ENCODE measurements around the gene PPM1E. TPM values are rescaled to one million over a fixed set of nuclear protein-coding genes. Genes with fewer than 3 reads are reported as not detected.
"Not testable (repeated sequence)": the region's sequence is repeated elsewhere in the genome, so short reads cannot be mapped to it uniquely, and the experiment has no call there.

PPM1E gene
- total RNA-seq, 4 donors from 2014 or later = under 0.01 to 0.42 TPM; not detected in 2

DNA sequence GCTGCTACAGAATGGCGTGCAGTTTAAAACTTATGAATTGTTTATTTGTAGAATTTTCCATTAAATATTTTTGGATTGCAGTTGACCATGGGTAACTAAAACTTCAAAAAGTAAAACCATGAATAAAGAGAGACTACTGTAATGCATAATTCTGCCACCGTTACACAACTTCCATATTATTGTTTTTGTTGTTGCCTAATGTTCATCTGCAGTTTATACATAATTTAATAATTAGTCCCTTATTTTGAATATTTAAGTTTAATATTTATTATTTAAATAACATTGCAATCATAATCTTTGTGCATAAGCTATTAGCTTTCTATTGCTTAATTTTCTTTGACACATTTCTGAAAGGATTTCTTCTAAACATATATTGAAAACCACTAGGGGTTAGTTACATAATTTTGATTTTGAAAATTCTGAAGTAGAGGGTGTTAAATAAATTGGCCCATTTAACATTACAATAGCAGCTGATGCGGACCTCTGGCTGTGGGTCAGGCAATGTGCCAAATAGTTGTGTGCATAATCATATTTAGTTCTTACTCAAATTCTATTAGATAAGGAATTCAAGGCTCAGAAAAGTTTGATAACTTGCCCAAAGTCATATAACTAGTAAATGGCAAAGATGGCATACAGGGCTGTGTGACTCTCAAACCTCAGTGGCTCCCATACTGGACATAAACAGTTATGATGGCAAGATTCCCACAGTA is 31.1 kb downstream of the PPM1E start:
- Histone ChIP-seq H3K27ac (no peak overlapping the region), H3K4me1 (peaks cover 0 to 6% (median 0%) of the 10 kb centered on the region in 4 donors), H3K9me3 (no peaks in the 10 kb centered on the region), H3K36me3 (no peaks in the 10 kb centered on the region), H3K4me3 (no peak overlapping the region), H3K27me3 (no peaks in the 10 kb centered on the region)
- WGBS, 2 donors = 18 to 27% methylated on average over 3 of the region's 3 CpGs
- DNase-seq (ENCODE audit: low spot score in 2 of 2) = no peak
- TF ChIP-seq EP300 (IDR thresholded peaks at IDR 0.05) (no peak), POLR2A (IDR thresholded peaks at IDR 0.05) (no peak)
- TF ChIP-seq, protein P1, sequence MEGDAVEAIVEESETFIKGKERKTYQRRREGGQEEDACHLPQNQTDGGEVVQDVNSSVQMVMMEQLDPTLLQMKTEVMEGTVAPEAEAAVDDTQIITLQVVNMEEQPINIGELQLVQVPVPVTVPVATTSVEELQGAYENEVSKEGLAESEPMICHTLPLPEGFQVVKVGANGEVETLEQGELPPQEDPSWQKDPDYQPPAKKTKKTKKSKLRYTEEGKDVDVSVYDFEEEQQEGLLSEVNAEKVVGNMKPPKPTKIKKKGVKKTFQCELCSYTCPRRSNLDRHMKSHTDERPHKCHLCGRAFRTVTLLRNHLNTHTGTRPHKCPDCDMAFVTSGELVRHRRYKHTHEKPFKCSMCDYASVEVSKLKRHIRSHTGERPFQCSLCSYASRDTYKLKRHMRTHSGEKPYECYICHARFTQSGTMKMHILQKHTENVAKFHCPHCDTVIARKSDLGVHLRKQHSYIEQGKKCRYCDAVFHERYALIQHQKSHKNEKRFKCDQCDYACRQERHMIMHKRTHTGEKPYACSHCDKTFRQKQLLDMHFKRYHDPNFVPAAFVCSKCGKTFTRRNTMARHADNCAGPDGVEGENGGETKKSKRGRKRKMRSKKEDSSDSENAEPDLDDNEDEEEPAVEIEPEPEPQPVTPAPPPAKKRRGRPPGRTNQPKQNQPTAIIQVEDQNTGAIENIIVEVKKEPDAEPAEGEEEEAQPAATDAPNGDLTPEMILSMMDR (IDR thresholded peaks at IDR 0.05) = no peak

DNA sequence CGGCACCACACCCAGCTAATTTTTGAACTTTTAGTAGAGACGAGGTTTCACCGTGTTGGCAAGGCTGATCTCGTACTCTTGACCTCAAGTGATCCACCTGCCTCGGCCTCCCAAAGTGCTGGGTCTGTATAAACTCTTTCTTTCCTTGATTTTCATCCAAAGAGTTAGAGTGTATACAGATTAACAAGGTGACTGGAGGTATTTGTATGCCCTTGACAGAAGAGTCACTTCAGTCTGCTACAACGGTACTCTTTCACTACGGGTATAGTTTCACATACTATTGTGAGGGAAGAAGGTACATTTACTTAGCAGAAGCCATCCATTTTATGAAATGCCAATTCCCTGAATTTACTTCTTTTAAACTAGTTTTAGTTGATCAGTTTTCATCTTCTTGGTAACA is 32.5 kb downstream of the PPM1E start:
- H3K4me3 ChIP-seq = no peak overlapping the region
- TF ChIP-seq EP300 (IDR thresholded peaks at IDR 0.05) = no peak
- TF ChIP-seq, protein P1 (IDR thresholded peaks at IDR 0.05) = no peak
- no peak for TF ChIP-seq POLR2A (IDR thresholded peaks at IDR 0.05)
- no peaks in the 10 kb centered on the region for H3K9me3 ChIP-seq
- H3K27me3 ChIP-seq = no peaks in the 10 kb centered on the region
- no peak overlapping the region for H3K27ac ChIP-seq
- 79 to 88% methylated on average over 7 of the region's 7 CpGs for WGBS, 2 donors
- DNase-seq (ENCODE audit: low spot score in 2 of 2) = no peak
- no peaks in the 10 kb centered on the region for H3K36me3 ChIP-seq
- H3K4me1 ChIP-seq = peaks cover 0 to 6% (median 0%) of the 10 kb centered on the region in 4 donors

DNA sequence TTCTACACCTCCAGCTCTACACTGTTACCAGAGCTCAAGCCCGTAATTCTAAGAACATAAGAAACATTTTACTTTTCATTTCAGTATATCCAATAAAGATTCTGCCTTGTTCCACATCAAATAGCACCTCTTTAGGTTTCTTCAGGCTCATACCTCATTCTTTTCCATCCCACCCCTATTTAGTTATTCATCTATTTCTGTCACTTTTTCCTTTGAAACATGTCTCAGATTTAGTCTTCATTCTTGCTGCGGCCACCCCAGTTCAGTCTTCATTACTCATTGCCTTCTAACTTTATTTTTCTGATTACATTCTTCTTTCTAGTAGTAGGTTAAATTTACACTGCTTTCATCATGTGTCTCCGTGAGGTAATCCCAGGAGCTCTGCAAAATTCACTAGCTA is 33.5 kb downstream of the PPM1E start:
- H3K36me3 ChIP-seq = no peaks in the 10 kb centered on the region
- WGBS, 2 donors = 86 to 89% methylated on average over 3 of the region's 3 CpGs
- H3K9me3 ChIP-seq = no peaks in the 10 kb centered on the region
- H3K4me1 ChIP-seq = peaks cover 0 to 6% (median 0%) of the 10 kb centered on the region in 4 donors
- DNase-seq (ENCODE audit: low spot score in 2 of 2) = no peak
- H3K27me3 ChIP-seq = no peaks in the 10 kb centered on the region
- TF ChIP-seq, protein P1 (IDR thresholded peaks at IDR 0.05) = no peak
- TF ChIP-seq EP300 (IDR thresholded peaks at IDR 0.05) (no peak), POLR2A (IDR thresholded peaks at IDR 0.05) (no peak)
- H3K27ac ChIP-seq = no peak overlapping the region
- H3K4me3 ChIP-seq = no peak overlapping the region

DNA sequence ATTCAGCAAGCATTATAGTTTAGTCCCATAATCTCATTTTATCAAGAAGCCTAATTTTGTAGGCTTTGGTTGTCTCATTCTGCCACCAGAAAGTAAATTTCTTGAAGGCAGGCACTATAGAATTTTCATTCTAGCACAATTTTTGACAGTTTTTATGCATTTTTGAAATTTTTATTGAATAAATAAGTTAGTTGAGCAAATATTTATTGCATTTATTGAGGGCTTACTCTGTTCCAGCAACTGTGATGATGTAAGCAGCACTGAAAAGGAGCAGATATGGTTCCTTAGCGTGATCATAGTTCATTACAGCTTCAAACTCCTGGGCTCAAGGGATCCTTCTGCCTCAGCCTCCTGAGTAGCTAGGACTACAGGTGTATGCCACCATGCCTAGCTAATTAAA is 34.2 kb downstream of the PPM1E start:
- H3K27ac ChIP-seq = no peak overlapping the region
- no peak overlapping the region for H3K4me3 ChIP-seq
- no peaks in the 10 kb centered on the region for H3K36me3 ChIP-seq
- H3K9me3 ChIP-seq = no peaks in the 10 kb centered on the region
- peaks cover 0 to 6% (median 0%) of the 10 kb centered on the region in 4 donors for H3K4me1 ChIP-seq
- H3K27me3 ChIP-seq = no peaks in the 10 kb centered on the region
- DNase-seq (ENCODE audit: low spot score in 2 of 2) = no peak
- WGBS, 2 donors = 83 to 95% methylated on average over 1 of the region's 1 CpG
- no peak for TF ChIP-seq POLR2A (IDR thresholded peaks at IDR 0.05)
- no peak for TF ChIP-seq EP300 (IDR thresholded peaks at IDR 0.05)

DNA sequence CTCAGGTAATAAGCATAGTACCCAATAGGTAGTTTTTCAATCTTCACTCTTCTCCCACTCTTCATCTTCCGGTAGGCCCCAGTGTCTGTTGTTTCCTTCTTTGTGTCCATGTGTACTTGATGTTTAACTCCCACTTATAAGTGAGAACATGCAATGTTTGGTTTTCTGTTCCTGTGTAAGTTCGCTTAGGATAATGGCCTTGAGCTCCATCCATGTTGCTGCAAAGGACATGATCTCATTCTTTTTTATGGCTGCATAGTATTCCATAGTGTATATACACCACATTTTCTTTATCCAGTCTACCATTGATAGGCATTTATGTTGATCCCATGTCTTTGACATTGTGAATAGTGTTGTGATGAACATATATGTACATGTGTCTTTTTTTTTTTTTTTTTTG is 38.9 kb downstream of the PPM1E start:
- H3K9me3 ChIP-seq; DNase-seq (ENCODE audit: low spot score in 2 of 2); H3K27ac ChIP-seq; H3K27me3 ChIP-seq; H3K4me3 ChIP-seq; H3K36me3 ChIP-seq; H3K4me1 ChIP-seq: not testable (repeated sequence)
- WGBS, 2 donors = 89 to 96% methylated on average over 2 of the region's 2 CpGs

DNA sequence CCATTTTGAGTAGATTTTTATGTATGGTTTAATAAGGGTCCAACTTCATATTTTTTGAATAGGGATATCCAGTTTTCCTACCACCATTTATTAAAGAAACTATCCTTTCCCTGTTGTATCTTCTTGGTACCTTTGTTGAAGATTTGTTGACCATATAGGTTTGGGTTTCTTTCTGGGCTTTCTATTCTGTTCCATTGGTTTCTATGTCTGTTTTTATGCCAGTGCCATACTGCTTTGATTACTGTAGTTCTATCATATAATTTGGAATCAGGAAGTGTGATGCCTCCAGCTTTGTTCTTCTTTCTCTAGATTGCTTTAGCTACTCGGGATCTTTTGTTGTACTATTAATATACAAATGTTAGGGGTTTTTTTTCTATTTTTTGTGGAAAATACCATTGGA is 46.5 kb downstream of the PPM1E start:
- Histone ChIP-seq H3K27ac (no peak overlapping the region), H3K36me3 (no peaks in the 10 kb centered on the region), H3K27me3 (no peaks in the 10 kb centered on the region), H3K4me1 (no peaks in the 10 kb centered on the region), H3K4me3 (no peak overlapping the region), H3K9me3 (peaks cover 0 to 4% (median 0%) of the 10 kb centered on the region in 4 donors)
- 71 to 82% methylated on average over 1 of the region's 1 CpG for WGBS, 2 donors
- DNase-seq (ENCODE audit: low spot score in 2 of 2) = no peak
- TF ChIP-seq EP300 (IDR thresholded peaks at IDR 0.05) = no peak
- no peak for TF ChIP-seq POLR2A (IDR thresholded peaks at IDR 0.05)
- TF ChIP-seq, protein P1 (IDR thresholded peaks at IDR 0.05) = no peak
